ENCODE data around the gene ANTXR2.
"Not testable (repeated sequence)": the region's sequence is repeated elsewhere in the genome, so short reads cannot be mapped to it uniquely, and the experiment has no call there.

Gene ANTXR2

DNA sequence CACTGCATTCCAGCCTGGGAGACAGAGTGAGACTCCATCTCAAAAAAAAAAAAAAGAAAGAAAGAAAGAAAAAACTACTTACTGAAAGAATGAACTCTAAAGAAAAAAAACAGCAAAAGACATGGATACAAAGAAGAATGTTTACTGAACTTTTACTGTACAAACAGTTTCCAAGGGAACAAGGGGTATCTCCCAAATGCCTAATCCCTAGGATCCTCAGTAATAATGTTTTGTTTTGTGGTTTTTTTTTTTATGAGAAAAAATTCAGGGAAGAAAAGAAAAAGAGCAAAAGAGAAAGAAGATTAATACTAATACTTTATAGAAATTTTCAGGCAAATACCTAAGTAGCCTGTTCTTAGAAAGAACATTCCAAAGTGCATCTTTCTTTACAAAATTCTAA, 63.2 kb downstream of the ANTXR2 start:
- no peak overlapping the region for H3K4me3 ChIP-seq (ENCODE audit: low read depth, low read length)
- no peak for DNase-seq (ENCODE audit: low read depth)
- TF ChIP-seq, protein P1, sequence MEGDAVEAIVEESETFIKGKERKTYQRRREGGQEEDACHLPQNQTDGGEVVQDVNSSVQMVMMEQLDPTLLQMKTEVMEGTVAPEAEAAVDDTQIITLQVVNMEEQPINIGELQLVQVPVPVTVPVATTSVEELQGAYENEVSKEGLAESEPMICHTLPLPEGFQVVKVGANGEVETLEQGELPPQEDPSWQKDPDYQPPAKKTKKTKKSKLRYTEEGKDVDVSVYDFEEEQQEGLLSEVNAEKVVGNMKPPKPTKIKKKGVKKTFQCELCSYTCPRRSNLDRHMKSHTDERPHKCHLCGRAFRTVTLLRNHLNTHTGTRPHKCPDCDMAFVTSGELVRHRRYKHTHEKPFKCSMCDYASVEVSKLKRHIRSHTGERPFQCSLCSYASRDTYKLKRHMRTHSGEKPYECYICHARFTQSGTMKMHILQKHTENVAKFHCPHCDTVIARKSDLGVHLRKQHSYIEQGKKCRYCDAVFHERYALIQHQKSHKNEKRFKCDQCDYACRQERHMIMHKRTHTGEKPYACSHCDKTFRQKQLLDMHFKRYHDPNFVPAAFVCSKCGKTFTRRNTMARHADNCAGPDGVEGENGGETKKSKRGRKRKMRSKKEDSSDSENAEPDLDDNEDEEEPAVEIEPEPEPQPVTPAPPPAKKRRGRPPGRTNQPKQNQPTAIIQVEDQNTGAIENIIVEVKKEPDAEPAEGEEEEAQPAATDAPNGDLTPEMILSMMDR (IDR thresholded peaks at IDR 0.05; ENCODE audit: control insufficient read depth, extremely low read depth, insufficient read depth), result no peak

DNA sequence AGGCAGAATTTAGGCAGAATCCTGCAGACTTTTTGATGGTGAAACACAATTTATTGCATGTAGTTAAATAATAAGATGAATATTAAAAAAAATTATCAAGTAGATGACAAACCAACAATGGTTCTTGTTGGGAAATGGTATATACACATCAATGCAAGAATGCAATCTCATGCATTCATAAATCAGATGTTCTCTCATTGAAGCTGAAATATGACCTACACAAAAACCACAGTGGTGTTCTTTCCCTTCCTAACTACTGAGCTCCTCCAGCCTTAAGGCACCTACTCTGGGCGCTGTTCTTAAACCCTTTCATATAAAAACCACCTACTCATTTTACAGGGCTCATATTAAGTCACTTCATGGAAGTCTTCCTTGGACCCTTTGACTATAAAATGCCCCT, 64.1 kb downstream of the ANTXR2 start:
- no peak overlapping the region for H3K4me3 ChIP-seq (ENCODE audit: low read depth, low read length)
- TF ChIP-seq, protein P1 (IDR thresholded peaks at IDR 0.05; ENCODE audit: control insufficient read depth, extremely low read depth, insufficient read depth), result no peak
- no peak for DNase-seq (ENCODE audit: low read depth)

DNA sequence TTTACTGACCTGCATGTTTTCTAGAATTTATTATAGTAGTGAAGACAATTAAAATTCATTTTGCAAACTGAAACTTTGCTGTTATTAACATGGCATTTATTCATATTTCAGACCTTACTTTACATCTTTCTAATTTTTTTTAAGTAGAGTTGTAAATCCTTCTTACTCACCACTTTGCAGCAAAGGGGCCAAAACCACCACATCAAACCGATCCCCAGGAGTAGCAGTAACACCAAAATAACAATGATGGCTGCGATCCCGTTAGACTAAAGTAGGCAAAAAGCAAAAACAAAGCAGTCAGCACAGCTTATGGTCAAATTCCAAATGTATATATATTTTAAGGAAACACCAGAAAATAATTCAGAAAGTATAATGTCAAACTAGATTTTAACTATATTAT, 64.7 kb downstream of the ANTXR2 start:
- TF ChIP-seq, protein P1 (IDR thresholded peaks at IDR 0.05; ENCODE audit: control insufficient read depth, extremely low read depth, insufficient read depth), result no peak
- no peak overlapping the region for H3K4me3 ChIP-seq (ENCODE audit: low read depth, low read length)
- no peak for DNase-seq (ENCODE audit: low read depth)

DNA sequence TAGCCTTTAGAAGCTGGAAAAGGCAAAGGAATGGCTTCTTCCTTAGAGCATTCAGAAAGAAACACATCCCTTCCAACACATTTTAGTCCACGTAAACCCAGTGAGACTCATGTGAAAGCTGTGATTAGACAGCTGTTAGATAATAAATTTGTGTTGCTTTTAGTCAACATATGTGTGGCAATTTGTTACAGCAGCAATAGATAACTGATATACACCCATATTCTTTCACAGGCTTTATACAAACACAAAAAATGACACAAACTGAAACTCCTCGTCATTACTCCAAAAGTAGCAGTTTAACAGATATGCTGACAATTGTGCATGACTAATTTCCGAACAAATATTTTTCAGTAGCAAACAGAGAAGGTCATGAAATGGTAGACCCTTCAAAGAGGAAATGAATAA, 65.3 kb downstream of the ANTXR2 start:
- DNase-seq (ENCODE audit: low read depth), result no peak
- TF ChIP-seq, protein P1 (IDR thresholded peaks at IDR 0.05; ENCODE audit: control insufficient read depth, extremely low read depth, insufficient read depth), result no peak
- no peak overlapping the region for H3K4me3 ChIP-seq (ENCODE audit: low read depth, low read length)

DNA sequence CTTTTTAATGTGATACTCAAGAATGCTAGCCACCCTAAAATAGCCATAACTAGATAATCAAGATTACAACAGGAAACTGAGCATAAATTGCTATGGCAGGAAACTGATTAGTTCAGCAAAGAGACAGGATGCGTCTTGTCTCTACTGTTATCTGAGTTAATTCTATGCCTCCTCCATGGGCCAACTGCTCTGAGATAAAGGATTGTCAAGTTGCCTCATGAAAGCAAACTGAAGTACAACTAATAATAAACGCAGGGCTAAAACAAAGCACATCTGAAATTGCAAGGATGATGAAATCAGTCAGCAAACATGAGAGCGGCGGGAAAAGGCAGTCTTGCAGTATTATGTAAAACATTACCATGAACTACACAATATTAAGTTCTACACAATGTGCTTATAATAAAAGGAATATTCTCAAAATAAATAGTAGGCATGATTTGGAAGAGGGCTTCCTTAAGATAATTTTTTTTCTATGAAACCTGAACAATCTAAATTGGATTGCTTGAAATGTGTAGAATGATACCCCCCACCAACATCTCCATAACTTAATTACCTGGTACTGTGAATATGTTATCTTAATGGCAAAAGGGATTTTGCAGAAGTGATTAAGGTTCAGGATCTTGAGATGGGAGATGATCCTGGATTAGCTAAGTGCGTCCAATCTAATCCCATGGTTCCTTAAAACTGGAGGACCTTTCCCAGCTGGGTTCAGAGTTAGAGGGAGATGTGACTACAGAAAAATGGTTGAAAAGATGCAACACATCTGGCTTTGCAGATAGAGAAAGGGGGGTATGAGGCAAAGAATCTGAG, 65.9 kb downstream of the ANTXR2 start:
- H3K4me3 ChIP-seq (ENCODE audit: low read depth, low read length), result no peak overlapping the region
- TF ChIP-seq, protein P1 (IDR thresholded peaks at IDR 0.05; ENCODE audit: control insufficient read depth, extremely low read depth, insufficient read depth), result no peak
- no peak for DNase-seq (ENCODE audit: low read depth)

DNA sequence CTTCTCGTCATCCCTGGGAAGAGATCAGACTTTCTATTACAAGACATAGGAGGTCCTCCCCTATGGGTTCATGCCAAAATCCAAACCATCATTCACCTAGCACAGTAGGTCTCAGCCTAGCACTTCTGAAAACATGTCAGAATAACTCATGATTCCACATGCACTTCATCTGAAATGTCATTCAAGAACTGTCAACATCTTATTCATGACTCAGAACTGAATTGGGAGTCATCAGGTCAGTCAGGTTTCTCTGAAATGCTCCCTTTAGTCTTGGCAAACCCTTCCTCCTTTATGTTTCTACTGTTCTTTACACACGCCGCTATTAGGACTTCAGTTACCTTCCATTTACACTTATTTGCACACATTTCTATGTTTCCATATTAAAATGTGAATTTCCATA, 67.2 kb downstream of the ANTXR2 start:
- TF ChIP-seq, protein P1 (IDR thresholded peaks at IDR 0.05; ENCODE audit: control insufficient read depth, extremely low read depth, insufficient read depth), result no peak
- DNase-seq (ENCODE audit: low read depth), result no peak
- no peak overlapping the region for H3K4me3 ChIP-seq (ENCODE audit: low read depth, low read length)

DNA sequence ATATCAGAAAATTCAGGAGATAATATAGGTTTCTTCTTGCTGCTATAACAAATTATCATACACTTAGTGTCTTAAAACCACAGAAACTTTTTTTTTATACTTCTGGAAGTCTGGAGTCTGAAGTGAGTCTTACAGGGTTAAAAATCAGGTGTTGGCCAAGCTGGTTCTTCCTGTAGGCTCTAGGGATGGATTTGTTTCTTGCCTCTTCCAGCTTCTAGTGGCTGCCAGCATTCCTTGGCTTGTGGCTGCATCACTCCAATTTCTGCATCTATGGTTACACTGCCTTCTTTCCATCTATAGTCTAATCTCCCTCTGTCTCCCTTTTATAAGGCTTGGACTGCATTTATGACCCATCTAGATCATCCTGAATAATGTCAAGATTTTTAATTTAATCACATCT, 68.7 kb downstream of the ANTXR2 start:
- TF ChIP-seq, protein P1 (IDR thresholded peaks at IDR 0.05; ENCODE audit: control insufficient read depth, extremely low read depth, insufficient read depth), result no peak

DNA sequence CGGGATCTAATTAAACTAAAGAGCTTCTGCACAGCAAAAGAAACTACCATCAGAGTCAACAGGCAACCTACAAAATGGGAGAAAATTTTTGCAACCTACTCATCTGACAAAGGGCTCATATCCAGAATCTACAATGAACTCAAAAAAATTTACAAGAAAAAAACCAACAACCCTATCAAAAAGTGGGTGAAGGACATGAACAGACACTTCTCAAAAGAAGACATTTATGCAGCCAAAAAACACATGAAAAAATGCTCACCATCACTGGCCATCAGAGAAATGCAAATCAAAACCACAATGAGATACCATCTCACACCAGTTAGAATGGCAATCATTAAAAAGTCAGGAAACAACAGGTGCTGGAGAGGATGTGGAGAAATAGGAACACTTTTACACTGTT, 70.5 kb downstream of the ANTXR2 start:
- H3K4me3 ChIP-seq (ENCODE audit: low read depth, low read length); DNase-seq (ENCODE audit: low read depth): not testable (repeated sequence)

More for the DNA sequence above, 68.7 kb downstream of the ANTXR2 start:
- H3K4me3 ChIP-seq (ENCODE audit: low read depth, low read length), result no peak overlapping the region
- DNase-seq (ENCODE audit: low read depth), result no peak

DNA sequence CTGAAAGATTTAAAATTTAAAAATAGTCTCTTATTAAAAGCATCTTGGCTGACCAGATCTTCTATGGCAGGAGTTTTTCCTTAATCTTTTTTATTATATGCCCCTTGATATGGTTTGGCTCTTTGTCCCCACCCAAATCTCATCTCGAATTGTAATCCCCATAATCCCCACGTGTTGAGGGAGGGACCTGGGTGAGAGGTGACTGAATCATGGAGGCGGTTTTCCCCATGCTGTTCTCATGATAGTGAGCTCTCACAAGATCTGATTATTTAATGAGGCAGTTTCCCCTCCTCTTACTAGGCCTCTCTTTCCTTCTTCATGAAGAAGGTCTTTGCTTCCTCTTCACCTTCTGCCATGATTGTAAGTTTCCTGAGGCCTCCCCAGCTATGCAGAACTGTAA, 74.0 kb downstream of the ANTXR2 start:
- H3K4me3 ChIP-seq (ENCODE audit: low read depth, low read length); DNase-seq (ENCODE audit: low read depth): not testable (repeated sequence)
